GM12878 (cell line): ENCODE results near the gene NOTCH1. TPM values are rescaled to one million over a fixed set of nuclear protein-coding genes. Genes with fewer than 3 reads are reported as not detected.

Experiments used
- ATAC-seq: fragments of 200-7000 bp; cut with Tn5 transposase; 3 replicates; pipeline ENCODE4 v1.9.1; 2020; ENCODE audit warnings: mild to moderate bottlenecking, moderate library complexity
- BruUV-seq: library from RNA; stranded (reverse); fragments of 400-500 nt; replicated peaks from 2 replicates; lab custom pipeline; 2021; lab: Mats Ljungman, UMichigan
- CTCF ChIA-PET: fragments of 300-600 bp; sonication (Branson Sonifier 250); formaldehyde crosslinking; extraction: SDS; loops from one replicate; lab custom pipeline; 2021; ENCODE audit warnings: inconsistent platforms; lab: Yijun Ruan, JAX
- POLR2A ChIA-PET: fragments of 350-600 bp; formaldehyde crosslinking; extraction: SDS; loops from one replicate; lab custom pipeline; 2021; ENCODE audit warnings: inconsistent platforms; lab: Charles Lee
- RAD21 ChIA-PET: fragments of 300-600 bp; sonication (Branson Sonifier 250); formaldehyde crosslinking; loops from one replicate; lab custom pipeline; 2023; ENCODE audit warnings: antibody characterized with exemption; ENCODE audit not compliant: unreplicated experiment; lab: Charles Lee
- SMC1A ChIA-PET: fragments of 300-600 bp; sonication (Branson Sonifier 250); formaldehyde crosslinking; loops from one replicate; lab custom pipeline; 2023; ENCODE audit not compliant: unreplicated experiment, uncharacterized antibody; lab: Charles Lee
- DNase-seq: peaks from one replicate; pipeline ENCODE4 v3.0.0-alpha.2; 2011; ENCODE audit warnings: low read depth, low spot score
- FAIRE-seq: peaks from 3 replicates; lab custom pipeline; 2011; peaks lifted over from hg19 to GRCh38; lab: Jason Lieb, UNC
- H2AFZ ChIP-seq: 2 replicates; pipeline ENCODE4 v1.6.0; 2011; ENCODE audit warnings: low read depth, low read length, control low read depth; ENCODE audit not compliant: control insufficient read depth
- H3K27ac ChIP-seq: 2 replicates; pipeline ENCODE4 v1.5.1; 2011; ENCODE audit warnings: control low read depth; ENCODE audit not compliant: control insufficient read depth, insufficient read depth
- H3K27me3 ChIP-seq, 2 experiments: replicated peaks in 1 of 2; 2 replicates each; pipeline versions ENCODE4 v1.6.0 to v1.6.1; 2011; ENCODE audit warnings: low read length in 1 of 2; ENCODE audit not compliant: control insufficient read depth in 2 of 2, insufficient read depth in 2 of 2
- H3K36me3 ChIP-seq, 2 experiments: 2 replicates each; pipeline ENCODE4 v1.5.1; 2011; ENCODE audit warnings: low read length in 1 of 2; ENCODE audit not compliant: control insufficient read depth in 2 of 2, insufficient read depth in 2 of 2
- H3K4me1 ChIP-seq: 2 replicates; pipeline ENCODE4 v1.6.1; 2011; ENCODE audit warnings: mild to moderate bottlenecking, low read length, moderate library complexity, mixed read lengths; ENCODE audit not compliant: control insufficient read depth, insufficient read depth
- H3K4me2 ChIP-seq: 2 replicates; pipeline ENCODE4 v1.6.0; 2011; ENCODE audit warnings: control low read depth; ENCODE audit not compliant: control insufficient read depth, insufficient read depth
- H3K4me3 ChIP-seq: fragments of 200-600 bp; sonication (generic); 2 replicates; pipeline ENCODE4 v1.5.1; 2016
- H3K79me2 ChIP-seq: 2 replicates; pipeline ENCODE4 v1.6.0; 2011; ENCODE audit warnings: low read length; ENCODE audit not compliant: control insufficient read depth, insufficient read depth
- H3K9ac ChIP-seq: 2 replicates; pipeline ENCODE4 v1.8.0; 2011; ENCODE audit warnings: low read length, control low read depth, mixed read lengths; ENCODE audit not compliant: control insufficient read depth, insufficient read depth
- H3K9me3 ChIP-seq: replicated peaks from 3 replicates; pipeline ENCODE4 v1.5.1; 2011; ENCODE audit warnings: mild to moderate bottlenecking, low read length; ENCODE audit not compliant: control insufficient read depth, insufficient read depth
- H4K20me1 ChIP-seq: 2 replicates; pipeline ENCODE4 v1.6.0; 2011; ENCODE audit not compliant: control insufficient read depth, insufficient read depth
- CHD2 ChIP-seq: IDR thresholded peaks from 2 replicates; pipeline ENCODE4 v1.6.1; 2011; ENCODE audit warnings: low read depth, low read length, improper control_type of control experiment, borderline replicate concordance
- EZH2 ChIP-seq: IDR thresholded peaks from 2 replicates; pipeline ENCODE4 v1.6.1; 2012; ENCODE audit warnings: low read depth, mild to moderate bottlenecking, control low read depth, inconsistent platforms, low read length, borderline replicate concordance; ENCODE audit not compliant: control insufficient read depth
- IKZF2 ChIP-seq, 2 experiments: fragments of 450-650 bp; IDR thresholded peaks; 2 replicates each; pipeline ENCODE4 v1.6.1; 2017; ENCODE audit warnings: mild to moderate bottlenecking in 2 of 2, moderate library complexity in 2 of 2
- MXI1 ChIP-seq: fragments of 150-350 bp; IDR thresholded peaks from 2 replicates; pipeline ENCODE4 v1.6.1; 2011; ENCODE audit warnings: low read depth, mild to moderate bottlenecking, inconsistent platforms, low read length, improper control_type of control experiment
- REST ChIP-seq: IDR thresholded peaks from 2 replicates; pipeline ENCODE4 v1.6.1; 2012; ENCODE audit warnings: mild to moderate bottlenecking, low read depth, low read length
- TARDBP ChIP-seq: IDR thresholded peaks from 2 replicates; pipeline ENCODE4 v1.6.1; 2016; ENCODE audit warnings: borderline replicate concordance
- YBX1 ChIP-seq: fragments of 450-650 bp; IDR thresholded peaks from 2 replicates; pipeline ENCODE4 v1.6.1; 2016; ENCODE audit warnings: antibody characterized with exemption
- ZBTB4 ChIP-seq: fragments of 450-650 bp; formaldehyde crosslinking; IDR thresholded peaks from 2 replicates; pipeline ENCODE4 v1.4.0; 2022; ENCODE audit warnings: mild to moderate bottlenecking, moderate library complexity
- WGBS: methylation state at CpG from one replicate; pipeline ENCODE4 v1.1.6; 2016; ENCODE audit warnings: low lambda C conversion rate; ENCODE audit not compliant: insufficient replicate concordance, insufficient coverage; ENCODE audit errors: missing lambda C conversion rate; 5-methylcytosine and 5-hydroxymethylcytosine counted together
- in situ Hi-C: fragments of 300-500 bp; cut with MboI; formaldehyde crosslinking; loops from 9 replicates; pipeline ENCODE4 v1.14.3; 2018; ENCODE audit warnings: mixed read lengths
- intact Hi-C: fragments of 100-400 bp; cut with micrococcal nuclease; formaldehyde crosslinking; loops from one replicate; pipeline ENCODE4 v1.14.2; 2022; ENCODE audit not compliant: unreplicated experiment
- polyA plus RNA-seq, 11 experiments: library from polyadenylated mRNA; depleted of rRNA in 4 of 11; unstranded in 6 of 11; stranded (reverse) in 5 of 11; fragments of >200 nt; fragmentation: Nextera tagmentation in 4 of 11; fragmentation: Illumina TruSeq in 1 of 11; extraction: Ambion mirVana in 4 of 11; extraction: Trizol in 1 of 11; gene quantifications; 1 replicate in 1 of 11; 2 replicates in 10 of 11; pipeline versions ENCODE4 v1.2.1 to v1.2.3, GENCODE V29; 2011 to 2016; ENCODE audit warnings: inconsistent platforms in 2 of 11, missing spikeins in 2 of 11, low read depth in 1 of 11
- total RNA-seq, 4 experiments: library from RNA; depleted of rRNA in 3 of 4; stranded (reverse); fragments of >200 nt in 3 of 4; fragmentation: Illumina TruSeq in 1 of 4; extraction: Trizol in 1 of 4; gene quantifications; 2 replicates each; pipeline versions ENCODE4 v1.2.1 to v1.2.3, GENCODE V29; 2013 to 2021
- TF ChIP-seq, protein P1 (sequence below): fragments of 450-650 bp; IDR thresholded peaks from 2 replicates; pipeline ENCODE4 v1.6.1; 2014; ENCODE audit warnings: mild to moderate bottlenecking
- TF ChIP-seq, protein P2 (sequence below): fragments of 450-650 bp; IDR thresholded peaks from 2 replicates; pipeline ENCODE4 v1.6.1; 2017; ENCODE audit warnings: antibody characterized with exemption, mild to moderate bottlenecking, moderate library complexity
- TF ChIP-seq, protein P3 (sequence below): fragments of 450-650 bp; IDR thresholded peaks from 2 replicates; pipeline ENCODE4 v1.6.1; 2016; ENCODE audit warnings: mild to moderate bottlenecking

NOTCH1 gene
- total and polyA plus RNA-seq, 10 of the 15 experiments (the other 5 are each of a cell fraction or from before 2014, with no cell fraction given), result 0.02 to 40.0 (median 3.7) TPM

DNA sequence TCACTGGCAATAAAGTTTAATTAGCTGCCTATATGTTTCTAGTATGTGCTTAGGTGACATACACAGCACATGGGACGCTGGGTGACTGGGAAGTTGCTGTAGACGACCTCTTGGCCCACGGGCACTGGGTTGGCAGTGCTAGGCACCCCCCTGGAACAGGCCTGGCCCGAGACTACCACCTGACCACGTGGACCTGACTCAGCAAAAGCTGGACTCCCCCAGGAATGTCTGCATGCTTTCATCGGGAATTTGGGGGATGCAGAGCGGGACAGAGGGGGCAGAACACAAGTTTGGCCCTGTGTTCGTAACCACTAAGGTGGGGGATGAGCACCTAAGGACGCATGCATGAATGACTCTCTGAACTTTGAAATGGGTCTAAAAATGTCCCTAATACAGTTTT is 89.6 kb downstream of the NOTCH1 start:
- ChIA-PET SMC1A (no interaction called here), RAD21 (no interaction called here), POLR2A (no interaction called here), CTCF (no interaction called here)
- no peaks in the 10 kb centered on the region for H4K20me1 ChIP-seq
- intact Hi-C loops (no loop called here), in situ Hi-C loops (no loop called here)
- H3K36me3 ChIP-seq, result peaks cover 35 to 43% of the 10 kb centered on the region in 2 experiments
- no peak overlapping the region for H3K27ac ChIP-seq
- H3K9me3 ChIP-seq, result no peaks in the 10 kb centered on the region
- H3K9ac ChIP-seq, result no peak overlapping the region
- no peak for DNase-seq
- FAIRE-seq, result no peak
- 77% methylated on average over 9 of the region's 9 CpGs for WGBS
- H3K4me2 ChIP-seq, result no peak overlapping the region
- BruUV-seq, result no TSS peak
- H3K4me1 ChIP-seq, result no peaks in the 10 kb centered on the region
- H3K79me2 ChIP-seq, result no peaks in the 10 kb centered on the region
- no peak for ATAC-seq
- no peak overlapping the region for H2AFZ ChIP-seq
- no peak overlapping the region for H3K4me3 ChIP-seq
- H3K27me3 ChIP-seq, result no peaks in the 10 kb centered on the region
- TF ChIP-seq, protein P1, sequence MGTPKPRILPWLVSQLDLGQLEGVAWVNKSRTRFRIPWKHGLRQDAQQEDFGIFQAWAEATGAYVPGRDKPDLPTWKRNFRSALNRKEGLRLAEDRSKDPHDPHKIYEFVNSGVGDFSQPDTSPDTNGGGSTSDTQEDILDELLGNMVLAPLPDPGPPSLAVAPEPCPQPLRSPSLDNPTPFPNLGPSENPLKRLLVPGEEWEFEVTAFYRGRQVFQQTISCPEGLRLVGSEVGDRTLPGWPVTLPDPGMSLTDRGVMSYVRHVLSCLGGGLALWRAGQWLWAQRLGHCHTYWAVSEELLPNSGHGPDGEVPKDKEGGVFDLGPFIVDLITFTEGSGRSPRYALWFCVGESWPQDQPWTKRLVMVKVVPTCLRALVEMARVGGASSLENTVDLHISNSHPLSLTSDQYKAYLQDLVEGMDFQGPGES, result no peak
- TF ChIP-seq REST (no peak), ZBTB4 (no peak), EZH2 (no peak), IKZF2 (IDR thresholded peaks at IDR 0.05) (no peak), TARDBP (no peak), CHD2 (no peak), MXI1 (no peak), YBX1 (no peak)
- TF ChIP-seq, protein P2, sequence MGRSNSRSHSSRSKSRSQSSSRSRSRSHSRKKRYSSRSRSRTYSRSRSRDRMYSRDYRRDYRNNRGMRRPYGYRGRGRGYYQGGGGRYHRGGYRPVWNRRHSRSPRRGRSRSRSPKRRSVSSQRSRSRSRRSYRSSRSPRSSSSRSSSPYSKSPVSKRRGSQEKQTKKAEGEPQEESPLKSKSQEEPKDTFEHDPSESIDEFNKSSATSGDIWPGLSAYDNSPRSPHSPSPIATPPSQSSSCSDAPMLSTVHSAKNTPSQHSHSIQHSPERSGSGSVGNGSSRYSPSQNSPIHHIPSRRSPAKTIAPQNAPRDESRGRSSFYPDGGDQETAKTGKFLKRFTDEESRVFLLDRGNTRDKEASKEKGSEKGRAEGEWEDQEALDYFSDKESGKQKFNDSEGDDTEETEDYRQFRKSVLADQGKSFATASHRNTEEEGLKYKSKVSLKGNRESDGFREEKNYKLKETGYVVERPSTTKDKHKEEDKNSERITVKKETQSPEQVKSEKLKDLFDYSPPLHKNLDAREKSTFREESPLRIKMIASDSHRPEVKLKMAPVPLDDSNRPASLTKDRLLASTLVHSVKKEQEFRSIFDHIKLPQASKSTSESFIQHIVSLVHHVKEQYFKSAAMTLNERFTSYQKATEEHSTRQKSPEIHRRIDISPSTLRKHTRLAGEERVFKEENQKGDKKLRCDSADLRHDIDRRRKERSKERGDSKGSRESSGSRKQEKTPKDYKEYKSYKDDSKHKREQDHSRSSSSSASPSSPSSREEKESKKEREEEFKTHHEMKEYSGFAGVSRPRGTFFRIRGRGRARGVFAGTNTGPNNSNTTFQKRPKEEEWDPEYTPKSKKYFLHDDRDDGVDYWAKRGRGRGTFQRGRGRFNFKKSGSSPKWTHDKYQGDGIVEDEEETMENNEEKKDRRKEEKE, result no peak
- TF ChIP-seq, protein P3, sequence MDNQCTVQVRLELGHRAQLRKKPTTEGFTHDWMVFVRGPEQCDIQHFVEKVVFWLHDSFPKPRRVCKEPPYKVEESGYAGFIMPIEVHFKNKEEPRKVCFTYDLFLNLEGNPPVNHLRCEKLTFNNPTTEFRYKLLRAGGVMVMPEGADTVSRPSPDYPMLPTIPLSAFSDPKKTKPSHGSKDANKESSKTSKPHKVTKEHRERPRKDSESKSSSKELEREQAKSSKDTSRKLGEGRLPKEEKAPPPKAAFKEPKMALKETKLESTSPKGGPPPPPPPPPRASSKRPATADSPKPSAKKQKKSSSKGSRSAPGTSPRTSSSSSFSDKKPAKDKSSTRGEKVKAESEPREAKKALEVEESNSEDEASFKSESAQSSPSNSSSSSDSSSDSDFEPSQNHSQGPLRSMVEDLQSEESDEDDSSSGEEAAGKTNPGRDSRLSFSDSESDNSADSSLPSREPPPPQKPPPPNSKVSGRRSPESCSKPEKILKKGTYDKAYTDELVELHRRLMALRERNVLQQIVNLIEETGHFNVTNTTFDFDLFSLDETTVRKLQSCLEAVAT, result no peak
